T-cell (primary cell): ENCODE measurements around the gene NOP10. TPM values are rescaled to one million over a fixed set of nuclear protein-coding genes. Genes with fewer than 3 reads are reported as not detected.
"Not testable (repeated sequence)": the region's sequence is repeated elsewhere in the genome, so short reads cannot be mapped to it uniquely, and the experiment has no call there.

Experiments
- ATAC-seq, 4 experiments: fragments of 200-7000 bp in 3 of 4; fragments of 150-1000 bp in 1 of 4; cut with Tn5 transposase; replicated peaks in 1 of 4; 1 replicate in 3 of 4; 2 replicates in 1 of 4; pipeline ENCODE4 v1.10.0; 2021; ENCODE audit warnings: moderate library complexity in 3 of 4, mild to moderate bottlenecking in 2 of 4, moderate number of reproducible peaks in 1 of 4
- CTCF ChIA-PET, 2 donors: fragments of 300-600 bp; sonication (Branson Sonifier 250); formaldehyde crosslinking; loops; one replicate each; lab custom pipeline; 2022; ENCODE audit warnings: antibody characterized with exemption in 2 of 2; lab: Charles Lee
- POLR2A ChIA-PET, 2 donors: fragments of 300-600 bp; sonication (Branson Sonifier 250); formaldehyde crosslinking; loops; one replicate each; lab custom pipeline; 2022; ENCODE audit warnings: antibody characterized with exemption in 2 of 2; lab: Charles Lee
- DNase-seq, 35 experiments: peaks; one replicate each; pipeline versions ENCODE4 v3.0.0 to v3.0.0-alpha.2; 2013 to 2023
- H3K27ac ChIP-seq: one replicate; pipeline ENCODE4 v1.5.1; 2013; ENCODE audit warnings: low read length
- H3K27me3 ChIP-seq, 2 experiments: replicated peaks in 1 of 2; 1 replicate in 1 of 2; 2 replicates in 1 of 2; pipeline versions ENCODE4 v1.6.1 to v1.7.0; 2013; ENCODE audit warnings: low read length in 1 of 2, mixed read lengths in 1 of 2; ENCODE audit not compliant: control insufficient read depth in 2 of 2, insufficient read depth in 2 of 2; ENCODE audit errors: extremely low read depth in 1 of 2
- H3K36me3 ChIP-seq, 2 donors: 1 replicate in 1 of 2; 2 replicates in 1 of 2; pipeline versions ENCODE4 v1.6.1 to v1.7.0; 2013; ENCODE audit warnings: low read length in 1 of 2; ENCODE audit not compliant: control insufficient read depth in 2 of 2, insufficient read depth in 1 of 2; ENCODE audit errors: extremely low read depth in 1 of 2
- H3K4me1 ChIP-seq, 2 experiments: 1 replicate in 1 of 2; 2 replicates in 1 of 2; pipeline versions ENCODE4 v1.6.1 to v1.7.0; 2013; ENCODE audit warnings: low read length in 2 of 2, mixed read lengths in 1 of 2; ENCODE audit not compliant: insufficient read depth in 2 of 2, control insufficient read depth in 1 of 2; ENCODE audit errors: extremely low read depth in 1 of 2
- H3K4me3 ChIP-seq, 2 donors: 1 replicate in 1 of 2; 2 replicates in 1 of 2; pipeline versions ENCODE4 v1.5.1 to v1.7.0; 2013; ENCODE audit warnings: mild to moderate bottlenecking in 2 of 2, low read length in 1 of 2, moderate library complexity in 1 of 2; ENCODE audit not compliant: control insufficient read depth in 1 of 2; ENCODE audit errors: extremely low read depth in 1 of 2
- H3K9me3 ChIP-seq: 2 replicates; pipeline ENCODE4 v1.7.0; 2013
- H3K27ac Mint-ChIP-seq, 2 donors: one replicate each; pipeline ENCODE4 v1.8.0; 2020 to 2021; ENCODE audit warnings: mild to moderate bottlenecking in 2 of 2, mixed read lengths in 2 of 2
- H3K27me3 Mint-ChIP-seq, 2 donors: one replicate each; pipeline ENCODE4 v1.8.0; 2021 to 2022; ENCODE audit warnings: mixed read lengths in 2 of 2
- H3K36me3 Mint-ChIP-seq: one replicate; pipeline ENCODE4 v1.8.0; 2021; ENCODE audit warnings: mixed read lengths
- H3K4me1 Mint-ChIP-seq, 3 donors: one replicate each; pipeline ENCODE4 v1.8.0; 2020 to 2022; ENCODE audit warnings: mixed read lengths in 3 of 3, mild to moderate bottlenecking in 1 of 3
- H3K4me3 Mint-ChIP-seq, 3 donors: one replicate each; pipeline ENCODE4 v1.8.0; 2020 to 2022; ENCODE audit warnings: mild to moderate bottlenecking in 3 of 3, mixed read lengths in 3 of 3, moderate library complexity in 3 of 3
- H3K9me3 Mint-ChIP-seq, 3 donors: one replicate each; pipeline ENCODE4 v1.8.0; 2020 to 2022; ENCODE audit warnings: mixed read lengths in 3 of 3
- WGBS: methylation state at CpG from one replicate; pipeline ENCODE4 v1.1.5; 2013; ENCODE audit warnings: missing lambda C conversion rate; ENCODE audit not compliant: insufficient coverage; 5-methylcytosine and 5-hydroxymethylcytosine counted together
- total RNA-seq, 35 experiments: library from RNA in 6 of 35; stranded (reverse) in 6 of 35; fragments of 120-200 nt in 1 of 35; gene quantifications; one replicate each; pipeline versions ENCODE4 v1.2.1 to v1.2.4 and lab custom pipeline; 2013 to 2026

Gene NOP10
- total RNA-seq (10 to 100 TPM; 38.2 to 88.9 (median 68.8) TPM), total RNA-seq (lab: John Stamatoyannopoulos, UW) (29.8 to 134 (median 47.0) reads per million in 29 experiments)
- total RNA-seq (2013), result 56.3 TPM

DNA sequence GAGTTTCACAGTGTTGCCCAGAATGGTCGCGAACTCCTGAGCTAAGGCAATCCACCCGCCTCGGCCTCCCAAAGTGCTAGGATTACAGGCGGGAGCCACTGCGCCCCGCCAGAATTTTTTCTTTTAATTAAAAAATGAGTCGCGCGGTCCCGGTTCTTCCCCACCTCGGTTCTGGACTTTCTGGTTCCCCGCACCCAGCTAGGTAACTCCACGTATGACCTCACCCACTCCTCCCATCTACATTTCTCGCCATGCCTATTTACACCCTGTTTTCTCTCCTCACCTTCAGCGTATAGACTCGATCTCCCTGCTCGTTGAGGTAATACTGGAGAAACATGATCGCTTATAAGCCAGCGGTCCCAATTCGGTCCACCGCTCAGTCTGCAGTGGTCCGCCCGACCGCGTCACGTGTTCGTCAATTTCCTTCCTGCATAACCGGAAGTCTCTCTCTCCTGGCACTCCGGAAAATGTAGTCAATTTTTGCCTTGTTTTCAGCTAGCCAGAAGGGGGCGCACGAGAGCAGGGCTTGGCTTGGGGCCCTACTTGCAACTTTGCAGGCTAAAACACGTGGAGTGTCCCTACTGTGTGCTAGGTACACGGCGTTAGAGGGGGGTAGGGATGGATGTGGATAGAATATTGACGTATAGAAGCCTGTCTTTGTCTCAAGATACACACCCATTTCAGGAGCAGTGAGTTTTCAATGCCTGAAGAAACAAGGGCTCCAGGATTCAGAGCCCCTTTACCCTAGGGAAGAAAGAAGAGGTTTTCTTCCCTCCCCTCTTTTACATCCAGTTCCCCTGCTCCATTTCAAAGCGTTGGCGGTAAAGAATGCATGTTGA is at the start of gene NOP10, which contains the start of gene NUTM1:
Gene NOP10, minus strand, starts transcription at position 400 of the 839 bp plus-strand sequence. Its CDS starts 63 bp downstream, at position 337.
Gene NUTM1, plus strand, starts transcription at position 579 of the 839 bp plus-strand sequence. CDS start 382 bp downstream, outside the sequence.
- no peaks in the 10 kb centered on the region for H3K27me3 Mint-ChIP-seq
- ChIA-PET POLR2A (interaction anchor here (0.7 to 1.5 kb wide), 5 partner anchors 14 to 241 kb away, joined by 4 to 16 read pairs (median 8); partner anchors contain the start of genes EMC7 (in 1 of the 2), LPCAT4 (in 1 of the 2) and PGBD4 (in 1 of the 2)), CTCF (interaction anchor here (0.7 to 2.9 kb wide), 10 partner anchors 10 to 102 kb away, joined by 3 to 24 read pairs (median 4); partner anchors contain the start of gene LPCAT4 (in 1 of the 2))
- H3K36me3 Mint-ChIP-seq, result peaks cover 15% of the 10 kb centered on the region
- H3K27ac ChIP-seq, result peak within 1 kb of the TSS; percentile 64
- peaks cover 0 to 18% of the 10 kb centered on the region in 2 donors for H3K36me3 ChIP-seq
- H3K27me3 ChIP-seq, result no peaks in the 10 kb centered on the region
- no peaks in the 10 kb centered on the region for H3K9me3 ChIP-seq
- peaks cover 14 to 27% of the 10 kb centered on the region in 2 experiments for H3K4me1 ChIP-seq
- H3K4me1 Mint-ChIP-seq, result peaks cover 11 to 29% (median 28%) of the 10 kb centered on the region in 3 donors
- H3K27ac Mint-ChIP-seq, result peak within 1 kb of the TSS; percentile 68 to 76
- H3K9me3 Mint-ChIP-seq, result no peaks in the 10 kb centered on the region
- no peak within 1 kb of the TSS for H3K4me3 Mint-ChIP-seq
- ATAC-seq (peak; percentile 85 to 89 (median 86)), DNase-seq (peak; percentile 78 to 96 (median 88))
- peak within 1 kb of the TSS; percentile 69 to 92 for H3K4me3 ChIP-seq
- WGBS, result under 1% methylated on average over 32 of the region's 38 CpGs

DNA sequence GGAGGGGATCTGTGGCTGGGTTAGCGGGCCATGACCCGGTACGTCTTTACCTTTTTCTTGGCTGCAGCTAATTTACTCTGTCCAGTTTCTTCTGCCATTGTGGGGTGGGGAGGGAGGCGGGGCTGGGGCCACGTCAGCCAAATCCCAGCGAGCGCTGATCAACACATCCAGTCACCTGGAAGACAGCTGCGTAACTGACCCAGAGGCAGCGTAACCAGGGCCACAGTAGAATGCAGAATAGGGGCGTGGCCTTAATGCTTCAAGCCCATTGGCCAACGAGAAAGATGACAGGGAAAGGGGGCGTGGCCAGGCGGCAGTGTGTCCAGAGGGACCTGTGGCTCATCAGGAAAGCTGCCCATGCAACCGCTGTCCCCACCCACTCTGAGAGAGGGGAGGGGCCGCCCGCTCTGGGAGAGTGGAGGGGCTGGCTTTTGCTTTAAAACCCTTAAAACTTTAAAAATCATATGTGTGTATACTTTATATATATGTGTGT is 46.7 kb upstream of the NOP10 start:
- DNase-seq, H3K4me1 ChIP-seq, CTCF ChIA-PET, H3K27ac Mint-ChIP-seq, H3K9me3 ChIP-seq, H3K36me3 ChIP-seq, H3K36me3 Mint-ChIP-seq, POLR2A ChIA-PET, H3K4me1 Mint-ChIP-seq, ATAC-seq, H3K27ac ChIP-seq, H3K4me3 Mint-ChIP-seq, H3K4me3 ChIP-seq, H3K27me3 ChIP-seq, H3K9me3 Mint-ChIP-seq, H3K27me3 Mint-ChIP-seq: not testable (repeated sequence)
- WGBS, result no CpG with 5 or more reads among the region's 16 CpGs

DNA sequence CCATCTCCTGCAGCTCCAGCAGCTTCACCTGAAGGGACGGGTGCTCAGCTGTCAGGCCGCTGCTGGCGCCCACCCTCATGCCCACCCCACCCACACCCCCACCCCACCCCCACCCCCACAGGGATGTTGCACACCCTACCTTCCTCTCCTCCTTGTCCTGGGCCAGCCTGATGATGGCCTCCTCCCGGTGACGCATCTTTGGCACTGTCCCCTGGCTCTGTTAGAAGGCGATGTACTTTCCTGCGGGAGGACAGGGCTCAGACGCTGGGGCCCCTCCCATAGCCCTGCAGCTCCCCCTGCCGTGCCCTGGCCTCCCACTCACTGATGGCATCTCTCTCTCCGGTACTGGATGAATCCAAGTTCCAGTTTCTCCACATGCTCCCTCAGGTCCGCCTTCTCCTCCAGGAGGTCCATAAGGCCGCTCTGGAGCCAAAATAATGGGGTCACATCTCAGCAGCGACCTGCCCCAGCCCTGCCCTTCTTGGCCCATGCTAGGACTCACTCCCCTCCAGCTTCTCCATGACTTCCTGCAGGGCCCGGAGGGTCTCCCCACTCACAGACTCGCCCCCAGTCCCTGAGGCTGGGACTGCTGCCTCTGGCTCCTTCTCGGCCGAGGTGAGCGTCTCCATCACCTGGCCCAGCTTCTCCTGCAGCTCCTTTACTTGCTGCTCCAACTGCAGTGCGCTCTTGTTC is 39.0 kb upstream of the NOP10 start:
- CTCF ChIA-PET, H3K4me1 Mint-ChIP-seq, H3K4me3 Mint-ChIP-seq, H3K4me1 ChIP-seq, DNase-seq, H3K36me3 Mint-ChIP-seq, H3K27me3 ChIP-seq, POLR2A ChIA-PET, H3K27ac ChIP-seq, H3K27me3 Mint-ChIP-seq, H3K36me3 ChIP-seq, ATAC-seq, H3K4me3 ChIP-seq, H3K9me3 ChIP-seq, H3K9me3 Mint-ChIP-seq, H3K27ac Mint-ChIP-seq: not testable (repeated sequence)
- WGBS, result no CpG with 5 or more reads among the region's 19 CpGs

DNA sequence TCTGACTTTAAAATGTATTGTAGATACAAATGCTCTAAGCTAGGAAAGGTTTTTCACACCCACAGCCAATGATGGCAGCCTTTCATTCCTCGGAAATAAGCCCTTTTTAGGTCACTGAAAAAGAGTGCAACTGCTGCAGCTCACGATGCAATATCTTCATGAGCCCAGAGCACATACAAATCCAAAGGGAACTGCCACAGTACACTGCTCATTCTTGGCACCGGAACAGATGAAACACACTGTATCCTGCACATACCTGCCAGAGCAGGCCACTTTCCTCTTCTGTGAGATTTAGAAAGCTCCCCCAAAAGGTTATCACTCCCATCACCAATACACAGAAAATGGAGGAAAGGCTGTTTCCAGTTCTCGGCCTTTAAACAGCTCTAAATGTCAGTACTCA is 37.6 kb upstream of the NOP10 start:
- CTCF ChIA-PET, result not testable (repeated sequence)

DNA sequence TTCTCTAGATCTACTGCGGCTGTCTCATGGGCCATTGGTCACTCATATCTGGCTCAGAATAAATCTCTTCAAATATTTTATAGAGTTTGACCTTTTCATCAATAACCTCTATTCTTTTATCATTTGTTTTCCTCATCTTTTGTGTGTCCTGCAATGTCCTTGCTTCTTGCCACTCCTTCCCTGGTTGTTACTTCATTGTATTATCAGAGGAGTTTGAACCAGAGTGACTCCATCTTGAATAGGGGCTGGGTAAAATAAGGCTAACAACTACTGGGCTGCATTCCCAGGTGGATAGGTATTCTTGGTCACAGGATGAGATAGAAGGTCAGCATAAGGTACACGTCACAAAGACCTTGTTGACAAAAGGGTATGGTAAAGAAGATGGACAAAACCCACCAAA is 33.9 kb upstream of the NOP10 start:
- H3K4me1 ChIP-seq, result no peaks in the 10 kb centered on the region
- ChIA-PET CTCF (no interaction called here), POLR2A (no interaction called here)
- no peaks in the 10 kb centered on the region for H3K36me3 ChIP-seq
- H3K4me3 ChIP-seq, result no peak overlapping the region
- Mint-ChIP-seq H3K27ac (peak overlapping the region in 1 of 2 donors; percentile 17), H3K4me1 (no peaks in the 10 kb centered on the region), H3K4me3 (no peak overlapping the region), H3K9me3 (no peaks in the 10 kb centered on the region), H3K27me3 (no peaks in the 10 kb centered on the region), H3K36me3 (no peaks in the 10 kb centered on the region)
- no peaks in the 10 kb centered on the region for H3K27me3 ChIP-seq
- no peak overlapping the region for H3K27ac ChIP-seq
- DNase-seq (no peak), ATAC-seq (no peak)
- WGBS, result 100% methylated on average over 1 of the region's 2 CpGs
- no peaks in the 10 kb centered on the region for H3K9me3 ChIP-seq

More for the DNA sequence above, 37.6 kb upstream of the NOP10 start:
- H3K9me3 Mint-ChIP-seq, H3K9me3 ChIP-seq, POLR2A ChIA-PET, H3K4me3 ChIP-seq, ATAC-seq, H3K4me1 ChIP-seq, H3K4me3 Mint-ChIP-seq, H3K27ac ChIP-seq, H3K4me1 Mint-ChIP-seq, DNase-seq, H3K36me3 Mint-ChIP-seq, H3K27me3 ChIP-seq, H3K27ac Mint-ChIP-seq, H3K36me3 ChIP-seq, H3K27me3 Mint-ChIP-seq: not testable (repeated sequence)
- WGBS, result 86% methylated on average over 1 of the region's 4 CpGs

DNA sequence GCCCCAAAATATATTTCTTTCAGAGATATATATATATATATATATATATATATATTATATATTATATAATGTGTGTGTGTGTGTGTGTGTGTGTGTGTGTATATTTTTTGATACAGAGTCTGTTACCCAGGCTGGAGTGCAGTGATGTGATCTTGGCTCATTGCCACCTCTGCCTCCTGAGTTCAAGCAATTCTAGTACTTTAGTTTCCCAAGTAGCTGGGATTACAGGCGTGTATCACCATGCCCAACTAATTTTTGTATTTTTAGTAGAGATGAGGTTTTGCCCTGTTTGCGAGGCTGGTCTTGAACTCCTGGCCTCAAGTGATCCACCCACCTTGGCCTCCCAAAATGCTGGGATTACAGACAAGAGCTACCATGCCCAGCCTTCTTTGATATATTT is 32.6 kb upstream of the NOP10 start:
- H3K27ac Mint-ChIP-seq, POLR2A ChIA-PET, CTCF ChIA-PET: not testable (repeated sequence)

More for the DNA sequence above, 32.6 kb upstream of the NOP10 start:
- DNase-seq, H3K4me1 Mint-ChIP-seq, H3K36me3 ChIP-seq, H3K4me1 ChIP-seq, H3K9me3 Mint-ChIP-seq, H3K27me3 ChIP-seq, ATAC-seq, H3K4me3 ChIP-seq, H3K9me3 ChIP-seq, H3K4me3 Mint-ChIP-seq, H3K27ac ChIP-seq, H3K36me3 Mint-ChIP-seq, H3K27me3 Mint-ChIP-seq: not testable (repeated sequence)
- 100% methylated on average over 1 of the region's 2 CpGs for WGBS
